NB4 (cell line): Measurements from ENCODE around the gene FOXP1.

ENCODE experiments used
- DNase-seq: peaks from one replicate; pipeline ENCODE4 v3.0.0; 2010; ENCODE audit warnings: low read depth
- H3K4me3 ChIP-seq: one replicate; pipeline ENCODE4 v1.5.1; 2011; ENCODE audit warnings: mild to moderate bottlenecking, low read depth, low read length, moderate library complexity
- CTCF ChIP-seq: IDR thresholded peaks from one replicate; pipeline ENCODE4 v1.5.1; 2012; ENCODE audit warnings: low read depth, low read length
- MYC ChIP-seq: IDR thresholded peaks from 2 replicates; pipeline ENCODE4 v1.6.1; 2011; ENCODE audit warnings: low read depth, low read length
- POLR2A ChIP-seq: IDR thresholded peaks from 2 replicates; pipeline ENCODE4 v1.6.1; 2011; ENCODE audit warnings: mild to moderate bottlenecking; ENCODE audit not compliant: insufficient read length; ENCODE audit errors: extremely low read depth
- TF ChIP-seq, protein P1 (sequence below): IDR thresholded peaks from 2 replicates; pipeline ENCODE4 v1.6.1; 2011; ENCODE audit warnings: low read depth, low read length

The FOXP1 gene

GRCh38 chr3:71281280-71281679 lies 302.2 kb downstream of the FOXP1 start:
- TF ChIP-seq POLR2A = no peak
- no peak for TF ChIP-seq CTCF
- TF ChIP-seq, protein P1, sequence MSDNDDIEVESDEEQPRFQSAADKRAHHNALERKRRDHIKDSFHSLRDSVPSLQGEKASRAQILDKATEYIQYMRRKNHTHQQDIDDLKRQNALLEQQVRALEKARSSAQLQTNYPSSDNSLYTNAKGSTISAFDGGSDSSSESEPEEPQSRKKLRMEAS = no peak
- TF ChIP-seq MYC = no peak
- H3K4me3 ChIP-seq = no peak overlapping the region
- DNase-seq = no peak

- no peak for DNase-seq
- no peak overlapping the region for H3K4me3 ChIP-seq
- TF ChIP-seq POLR2A = no peak
- no peak for TF ChIP-seq CTCF
- TF ChIP-seq, protein P1 = no peak
Observed at GRCh38 chr3:71277341-71277740, 306.2 kb downstream of the FOXP1 start.

- no peak overlapping the region for H3K4me3 ChIP-seq
- no peak for TF ChIP-seq POLR2A
- TF ChIP-seq, protein P1 = no peak
- no peak for DNase-seq
Observed at GRCh38 chr3:71276531-71276930, 307.0 kb downstream of the FOXP1 start.

DNA sequence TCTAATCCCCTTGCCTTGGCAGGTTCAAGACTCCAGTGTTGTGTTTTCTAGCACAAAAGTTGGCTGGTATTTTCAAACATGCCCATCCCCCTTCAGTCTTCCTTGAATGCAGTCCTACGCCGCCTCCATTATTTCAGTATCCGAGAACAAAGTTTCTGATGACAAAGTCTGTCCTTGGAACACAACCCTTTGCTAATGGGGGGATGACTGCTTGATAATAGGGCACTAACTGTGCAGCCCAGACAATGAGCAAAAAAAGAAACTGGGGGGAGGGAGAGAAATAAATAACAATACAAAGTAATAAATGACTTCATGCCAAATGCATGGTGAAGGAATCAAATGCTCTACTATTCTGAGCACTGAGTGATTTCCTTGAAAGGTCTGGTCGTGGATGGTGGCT lies 310.1 kb downstream of the FOXP1 start:
- DNase-seq = no peak

DNA sequence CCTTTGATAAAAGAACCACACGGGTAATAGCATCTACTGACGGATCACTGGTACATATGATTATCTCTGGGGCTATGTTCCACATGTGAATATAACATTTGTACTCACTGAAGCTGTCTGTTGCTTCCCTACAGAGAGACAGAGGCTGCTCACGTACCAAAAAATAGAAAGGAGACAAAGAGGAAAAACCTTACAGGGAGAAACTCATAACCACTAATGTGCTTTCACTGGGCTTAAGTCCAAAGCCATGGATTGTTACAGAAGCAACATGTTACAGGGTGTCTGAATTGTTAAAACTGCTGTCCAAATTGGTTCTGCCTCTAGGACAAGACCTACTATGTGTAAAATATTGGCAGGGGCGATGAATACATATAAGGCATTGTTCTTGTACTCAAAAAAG lies 311.9 kb downstream of the FOXP1 start:
- DNase-seq = no peak
- no peak overlapping the region for H3K4me3 ChIP-seq
- TF ChIP-seq, protein P1 = no peak
- TF ChIP-seq MYC (no peak), CTCF (no peak), POLR2A (no peak)

More for the DNA sequence above, 310.1 kb downstream of the FOXP1 start:
- TF ChIP-seq, protein P1 = no peak
- TF ChIP-seq CTCF = no peak
- no peak for TF ChIP-seq POLR2A
- TF ChIP-seq MYC = no peak
- no peak overlapping the region for H3K4me3 ChIP-seq

- H3K4me3 ChIP-seq = no peak overlapping the region
- TF ChIP-seq POLR2A (no peak), MYC (no peak), CTCF (no peak)
- TF ChIP-seq, protein P1 = no peak
- DNase-seq = no peak
Observed at GRCh38 chr3:71269906-71270305, 313.6 kb downstream of the FOXP1 start.
